ENCODE data around the gene TNPO3.

DNA sequence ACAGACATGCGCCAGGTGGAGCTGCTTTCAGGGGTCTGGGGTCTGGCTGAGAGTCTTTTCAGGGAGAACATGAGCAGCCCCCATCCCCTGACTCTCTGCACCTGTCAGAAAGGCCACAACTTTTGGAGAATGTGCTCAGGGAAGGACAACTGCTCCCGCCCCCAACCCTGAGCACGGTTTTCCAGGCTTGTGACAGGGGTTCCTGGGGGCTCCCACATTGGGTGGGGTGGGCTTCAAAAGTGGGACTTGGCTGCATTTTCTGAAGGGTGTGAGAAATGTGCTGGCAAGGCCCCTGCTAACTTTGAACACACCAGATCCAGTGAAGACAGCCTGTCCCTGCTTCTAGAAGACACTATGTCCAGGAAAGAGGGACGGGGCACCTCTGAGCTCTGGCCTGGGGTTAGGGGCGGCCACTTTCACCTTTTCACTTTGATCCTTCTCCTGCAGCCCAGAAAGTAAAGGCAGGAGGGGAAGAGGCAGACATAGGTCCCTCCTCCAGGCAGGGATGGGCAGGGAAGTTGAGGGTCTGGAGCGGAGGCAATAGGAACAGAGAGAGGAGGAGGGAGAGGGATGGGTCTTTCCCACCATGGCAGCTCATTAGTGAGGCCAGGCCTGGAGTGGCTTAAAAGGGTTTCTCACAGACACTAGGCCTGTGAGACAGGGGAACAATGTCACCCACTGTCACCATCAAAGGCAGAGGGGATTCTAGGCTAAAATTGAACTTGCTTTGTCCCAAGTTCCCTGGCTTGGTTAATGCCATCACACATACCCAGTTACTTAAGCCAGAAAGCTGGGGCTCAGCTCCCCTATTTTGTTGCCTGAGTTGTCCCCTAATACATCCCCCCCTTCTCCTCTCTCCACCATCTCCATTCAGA lies 145.9 kb downstream of the TNPO3 start:
- TF ChIP-seq, protein P1, sequence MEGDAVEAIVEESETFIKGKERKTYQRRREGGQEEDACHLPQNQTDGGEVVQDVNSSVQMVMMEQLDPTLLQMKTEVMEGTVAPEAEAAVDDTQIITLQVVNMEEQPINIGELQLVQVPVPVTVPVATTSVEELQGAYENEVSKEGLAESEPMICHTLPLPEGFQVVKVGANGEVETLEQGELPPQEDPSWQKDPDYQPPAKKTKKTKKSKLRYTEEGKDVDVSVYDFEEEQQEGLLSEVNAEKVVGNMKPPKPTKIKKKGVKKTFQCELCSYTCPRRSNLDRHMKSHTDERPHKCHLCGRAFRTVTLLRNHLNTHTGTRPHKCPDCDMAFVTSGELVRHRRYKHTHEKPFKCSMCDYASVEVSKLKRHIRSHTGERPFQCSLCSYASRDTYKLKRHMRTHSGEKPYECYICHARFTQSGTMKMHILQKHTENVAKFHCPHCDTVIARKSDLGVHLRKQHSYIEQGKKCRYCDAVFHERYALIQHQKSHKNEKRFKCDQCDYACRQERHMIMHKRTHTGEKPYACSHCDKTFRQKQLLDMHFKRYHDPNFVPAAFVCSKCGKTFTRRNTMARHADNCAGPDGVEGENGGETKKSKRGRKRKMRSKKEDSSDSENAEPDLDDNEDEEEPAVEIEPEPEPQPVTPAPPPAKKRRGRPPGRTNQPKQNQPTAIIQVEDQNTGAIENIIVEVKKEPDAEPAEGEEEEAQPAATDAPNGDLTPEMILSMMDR (IDR thresholded peaks at IDR 0.05), result no peak
- TF ChIP-seq EZH2 (IDR thresholded peaks at IDR 0.05) (no peak), EZH2phosphoT487 (IDR thresholded peaks at IDR 0.05) (no peak)

Data from neural progenitor cell (in vitro differentiated cells).